K562 (cell line): ENCODE measurements around the gene LRRK1. TPM values are rescaled to one million over a fixed set of nuclear protein-coding genes. Genes with fewer than 3 reads are reported as not detected.

Experiments used
- ATAC-seq: fragments of 200-7000 bp; cut with Tn5 transposase; 3 replicates; pipeline ENCODE4 v1.9.1; 2020; ENCODE audit warnings: moderate library complexity
- BruUV-seq: library from RNA; stranded (reverse); fragments of 400-500 nt; replicated peaks from 2 replicates; lab custom pipeline; 2021; lab: Mats Ljungman, UMichigan
- CTCF ChIA-PET: fragments of 300-600 bp; formaldehyde crosslinking; extraction: SDS; loops from one replicate; lab custom pipeline; 2021; ENCODE audit warnings: low intra/inter-chr PET ratio; lab: Yijun Ruan, JAX
- POLR2A ChIA-PET: fragments of 300-600, 350-650 bp; sonication (Branson Sonifier 250); formaldehyde crosslinking; extraction: SDS; loops from one replicate; lab custom pipeline; 2021; ENCODE audit warnings: antibody characterized with exemption, inconsistent platforms; lab: Yijun Ruan, JAX
- DNase-seq, 4 experiments: peaks; one replicate each; pipeline versions ENCODE4 v3.0.0 to v3.0.0-alpha.2; 2011 to 2018; ENCODE audit warnings: low spot score in 3 of 4, mixed read lengths in 3 of 4; ENCODE audit errors: extremely low read depth in 1 of 4
- FAIRE-seq: peaks from 2 replicates; lab custom pipeline; 2011; peaks lifted over from hg19 to GRCh38; lab: Jason Lieb, UNC
- H2AFZ ChIP-seq: 2 replicates; pipeline ENCODE4 v1.6.0; 2011; ENCODE audit warnings: low read depth, low read length, control low read depth, inconsistent platforms
- H3K27ac ChIP-seq: fragments of 200-600 bp; 3 replicates; pipeline ENCODE4 v1.8.0; 2011; ENCODE audit warnings: low read depth, mild to moderate bottlenecking, control low read depth, inconsistent platforms, low read length, moderate library complexity, mixed read lengths; ENCODE audit errors: extremely low read depth
- H3K27me3 ChIP-seq, 2 experiments: fragments of 300-600 bp in 1 of 2; 2 replicates in 1 of 2; 3 replicates in 1 of 2; pipeline versions ENCODE4 v1.6.0 to v1.8.0; 2011; ENCODE audit warnings: inconsistent platforms in 2 of 2, low read length in 2 of 2, mild to moderate bottlenecking in 1 of 2, mixed read lengths in 1 of 2, moderate library complexity in 1 of 2; ENCODE audit not compliant: control insufficient read depth in 2 of 2, insufficient read depth in 2 of 2
- H3K36me3 ChIP-seq: fragments of 300-600 bp; 3 replicates; pipeline ENCODE4 v1.8.0; 2011; ENCODE audit warnings: mild to moderate bottlenecking, low read length, inconsistent platforms; ENCODE audit not compliant: control insufficient read depth, insufficient read depth
- H3K4me1 ChIP-seq, 2 experiments: fragments of 200-600 bp in 1 of 2; replicated peaks in 1 of 2; 2 replicates in 1 of 2; 3 replicates in 1 of 2; pipeline versions ENCODE4 v1.5.1 to v1.8.0; 2011; ENCODE audit warnings: inconsistent platforms in 2 of 2, low read length in 2 of 2, mild to moderate bottlenecking in 1 of 2, mixed read lengths in 1 of 2, moderate library complexity in 1 of 2; ENCODE audit not compliant: control insufficient read depth in 2 of 2, insufficient read depth in 2 of 2
- H3K4me2 ChIP-seq: 2 replicates; pipeline ENCODE4 v1.6.1; 2011; ENCODE audit warnings: low read length, control low read depth, inconsistent platforms, mixed read lengths; ENCODE audit not compliant: insufficient read depth
- H3K4me3 ChIP-seq: fragments of 200-600 bp; sonication (generic), shearing (Covaris generic); 2 replicates; pipeline ENCODE4 v1.5.1; 2016; ENCODE audit warnings: control low read depth, inconsistent platforms
- H3K79me2 ChIP-seq: fragments of 200-600 bp; 3 replicates; pipeline ENCODE4 v1.8.0; 2011; ENCODE audit warnings: low read length, inconsistent platforms; ENCODE audit not compliant: control insufficient read depth, insufficient read depth
- H3K9ac ChIP-seq, 2 experiments: 2 replicates each; pipeline versions ENCODE4 v1.6.0 to v1.6.1; 2011; ENCODE audit warnings: low read depth in 2 of 2, low read length in 2 of 2, control low read depth in 1 of 2, inconsistent platforms in 1 of 2, mild to moderate bottlenecking in 1 of 2, mixed read lengths in 1 of 2; ENCODE audit not compliant: insufficient read depth in 1 of 2
- H3K9me1 ChIP-seq: one replicate; pipeline ENCODE4 v1.6.0; 2011; ENCODE audit warnings: inconsistent platforms, mild to moderate bottlenecking, low read length, moderate library complexity; ENCODE audit not compliant: control insufficient read depth, insufficient read depth
- H3K9me3 ChIP-seq: replicated peaks from 2 replicates; pipeline ENCODE4 v1.5.1; 2011; ENCODE audit warnings: low read depth, low read length, inconsistent platforms; ENCODE audit not compliant: control insufficient read depth, insufficient read depth
- H4K20me1 ChIP-seq: replicated peaks from 2 replicates; pipeline ENCODE4 v1.6.1; 2011; ENCODE audit warnings: low read length, inconsistent platforms, mixed read lengths; ENCODE audit not compliant: control insufficient read depth, insufficient read depth
- MTA1 ChIP-seq: fragments of 450-650 bp; IDR thresholded peaks from 2 replicates; pipeline ENCODE4 v1.6.1; 2017; ENCODE audit warnings: borderline replicate concordance
- NCOA1 ChIP-seq: fragments of 450-650 bp; IDR thresholded peaks from 2 replicates; pipeline ENCODE4 v1.6.1; 2016; ENCODE audit warnings: low read depth
- SLC30A9 ChIP-seq: fragments of 250-450 bp; sonication (Bioruptor Pico); IDR thresholded peaks from 2 replicates; pipeline ENCODE4 v1.8.0; 2022; ENCODE audit warnings: mild to moderate bottlenecking, moderate library complexity
- VEZF1 ChIP-seq: fragments of 200-800 bp; sonication (Bioruptor generic); IDR thresholded peaks from 2 replicates; pipeline ENCODE4 v1.6.1; 2017; ENCODE audit warnings: missing genetic modification characterization, missing compliant biosample characterization
- ZFPM2 ChIP-seq: fragments of 250-450 bp; sonication (Bioruptor Pico); IDR thresholded peaks from 2 replicates; pipeline ENCODE4 v1.5.1; 2022; ENCODE audit warnings: mild to moderate bottlenecking
- ZNF668 ChIP-seq: fragments of 250-450 bp; sonication (Bioruptor Pico); IDR thresholded peaks from 2 replicates; pipeline ENCODE4 v1.8.0; 2022; ENCODE audit warnings: mild to moderate bottlenecking, inconsistent platforms
- WGBS: fragments of 100-300 bp; shearing (Covaris generic); methylation state at CpG from one replicate; pipeline ENCODE4 v1.1.6; 2016; ENCODE audit warnings: low coverage, mixed read lengths; ENCODE audit not compliant: insufficient coverage; ENCODE audit errors: missing lambda C conversion rate; 5-methylcytosine and 5-hydroxymethylcytosine counted together
- in situ Hi-C: fragments of 300-500 bp; cut with MboI; formaldehyde crosslinking; loops from 4 replicates; pipeline ENCODE4 v1.15.0; 2018; ENCODE audit warnings: inconsistent platforms, mixed read lengths
- intact Hi-C: fragments of 100-400 bp; cut with micrococcal nuclease; formaldehyde crosslinking; loops from 2 replicates; pipeline ENCODE4 v1.14.2; 2022
- polyA plus RNA-seq, 8 experiments: library from polyadenylated mRNA; depleted of rRNA in 4 of 8; stranded (reverse) in 5 of 8; unstranded in 3 of 8; fragments of >200 nt; fragmentation: Nextera tagmentation in 2 of 8; fragmentation: Illumina TruSeq in 1 of 8; extraction: Ambion mirVana in 2 of 8; extraction: Trizol in 1 of 8; gene quantifications; 2 replicates each; pipeline versions ENCODE4 v1.2.1 to v1.2.3, GENCODE V29; 2011 to 2014; ENCODE audit warnings: inconsistent platforms in 1 of 8, missing spikeins in 1 of 8
- total RNA-seq, 7 experiments: library from RNA; depleted of rRNA in 6 of 7; stranded (reverse); fragments of >200 nt in 6 of 7; fragmentation: Illumina TruSeq in 2 of 7; extraction: Trizol in 2 of 7; gene quantifications; 2 replicates each; pipeline versions ENCODE4 v1.2.1 to v1.2.3, GENCODE V29; 2011 to 2021; ENCODE audit warnings: low replicate concordance in 1 of 7
- TF ChIP-seq, protein P1 (sequence below): fragments of 250-450 bp; sonication (Bioruptor Pico); IDR thresholded peaks from 2 replicates; pipeline ENCODE4 v1.5.0; 2022; ENCODE audit warnings: mild to moderate bottlenecking
- TF ChIP-seq, protein P2 (sequence below): fragments of 200-800 bp; sonication (Bioruptor generic); IDR thresholded peaks from 2 replicates; pipeline ENCODE4 v1.6.1; 2017; ENCODE audit warnings: missing genetic modification characterization, missing compliant biosample characterization
- TF ChIP-seq, protein P3 (sequence below): fragments of 450-650 bp; IDR thresholded peaks from 2 replicates; pipeline ENCODE4 v1.6.1; 2016; ENCODE audit warnings: low read depth, mild to moderate bottlenecking, moderate library complexity

Gene LRRK1
- total and polyA plus RNA-seq, 9 of the 15 experiments (the other 6 are each of a cell fraction or from before 2014, with no cell fraction given), result 0.01 to 1.5 (median 0.11) TPM

GRCh38 chr15:101051291-101052030, 132.3 kb downstream of the LRRK1 start:
- intact Hi-C loops, result no loop called here
- no peak for DNase-seq
- TF ChIP-seq, protein P1, sequence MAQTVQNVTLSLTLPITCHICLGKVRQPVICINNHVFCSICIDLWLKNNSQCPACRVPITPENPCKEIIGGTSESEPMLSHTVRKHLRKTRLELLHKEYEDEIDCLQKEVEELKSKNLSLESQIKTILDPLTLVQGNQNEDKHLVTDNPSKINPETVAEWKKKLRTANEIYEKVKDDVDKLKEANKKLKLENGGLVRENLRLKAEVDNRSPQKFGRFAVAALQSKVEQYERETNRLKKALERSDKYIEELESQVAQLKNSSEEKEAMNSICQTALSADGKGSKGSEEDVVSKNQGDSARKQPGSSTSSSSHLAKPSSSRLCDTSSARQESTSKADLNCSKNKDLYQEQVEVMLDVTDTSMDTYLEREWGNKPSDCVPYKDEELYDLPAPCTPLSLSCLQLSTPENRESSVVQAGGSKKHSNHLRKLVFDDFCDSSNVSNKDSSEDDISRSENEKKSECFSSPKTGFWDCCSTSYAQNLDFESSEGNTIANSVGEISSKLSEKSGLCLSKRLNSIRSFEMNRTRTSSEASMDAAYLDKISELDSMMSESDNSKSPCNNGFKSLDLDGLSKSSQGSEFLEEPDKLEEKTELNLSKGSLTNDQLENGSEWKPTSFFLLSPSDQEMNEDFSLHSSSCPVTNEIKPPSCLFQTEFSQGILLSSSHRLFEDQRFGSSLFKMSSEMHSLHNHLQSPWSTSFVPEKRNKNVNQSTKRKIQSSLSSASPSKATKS (CRISPR knock-in tag), result no peak
- TF ChIP-seq, protein P2, sequence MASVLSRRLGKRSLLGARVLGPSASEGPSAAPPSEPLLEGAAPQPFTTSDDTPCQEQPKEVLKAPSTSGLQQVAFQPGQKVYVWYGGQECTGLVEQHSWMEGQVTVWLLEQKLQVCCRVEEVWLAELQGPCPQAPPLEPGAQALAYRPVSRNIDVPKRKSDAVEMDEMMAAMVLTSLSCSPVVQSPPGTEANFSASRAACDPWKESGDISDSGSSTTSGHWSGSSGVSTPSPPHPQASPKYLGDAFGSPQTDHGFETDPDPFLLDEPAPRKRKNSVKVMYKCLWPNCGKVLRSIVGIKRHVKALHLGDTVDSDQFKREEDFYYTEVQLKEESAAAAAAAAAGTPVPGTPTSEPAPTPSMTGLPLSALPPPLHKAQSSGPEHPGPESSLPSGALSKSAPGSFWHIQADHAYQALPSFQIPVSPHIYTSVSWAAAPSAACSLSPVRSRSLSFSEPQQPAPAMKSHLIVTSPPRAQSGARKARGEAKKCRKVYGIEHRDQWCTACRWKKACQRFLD (CRISPR knock-in tag), result no peak
- TF ChIP-seq, protein P3, sequence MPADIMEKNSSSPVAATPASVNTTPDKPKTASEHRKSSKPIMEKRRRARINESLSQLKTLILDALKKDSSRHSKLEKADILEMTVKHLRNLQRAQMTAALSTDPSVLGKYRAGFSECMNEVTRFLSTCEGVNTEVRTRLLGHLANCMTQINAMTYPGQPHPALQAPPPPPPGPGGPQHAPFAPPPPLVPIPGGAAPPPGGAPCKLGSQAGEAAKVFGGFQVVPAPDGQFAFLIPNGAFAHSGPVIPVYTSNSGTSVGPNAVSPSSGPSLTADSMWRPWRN, result no peak
- TF ChIP-seq ZFPM2 (CRISPR knock-in tag), result no peak
- no peak for TF ChIP-seq NCOA1
- TF ChIP-seq MTA1, result no peak
- TF ChIP-seq VEZF1, result no peak
- no peak for TF ChIP-seq ZNF668 (CRISPR knock-in tag)
- TF ChIP-seq SLC30A9 (CRISPR knock-in tag), result no peak

More at GRCh38 chr15:101051291-101052030, 132.3 kb downstream of the LRRK1 start:
- FAIRE-seq, result no peak
- Histone ChIP-seq H3K9me3 (no peaks in the 10 kb centered on the region), H3K4me2 (no peak overlapping the region), H3K27ac (no peak overlapping the region), H3K9ac (no peak overlapping the region), H3K27me3 (peaks cover 62 to 92% of the 10 kb centered on the region in 2 experiments), H3K4me1 (peaks cover 0 to 6% of the 10 kb centered on the region in 2 experiments; a peak in 1 of 5 replicates), H3K36me3 (no peaks in the 10 kb centered on the region), H2AFZ (no peak overlapping the region), H3K4me3 (no peak overlapping the region), H3K79me2 (no peaks in the 10 kb centered on the region), H4K20me1 (no peaks in the 10 kb centered on the region; the same call in 1 of the 2 replicates), H3K9me1 (no peaks in the 10 kb centered on the region)
- ChIA-PET CTCF (interaction anchor here (0.6 kb wide), 1 partner anchor 38 kb away, joined by 3 read pairs; no protein-coding TSS in a partner anchor), POLR2A (no interaction called here)
- BruUV-seq, result no TSS peak
- WGBS, result 5% methylated on average over 24 of the region's 28 CpGs
- ATAC-seq, result peak; percentile 29; the same call in 1 of the 3 replicates
- in situ Hi-C loops, result no loop called here
